Calu3 (cell line): ENCODE data around the gene TDRD12. TPM values are rescaled to one million over a fixed set of nuclear protein-coding genes. Genes with fewer than 3 reads are reported as not detected.

Experiments used
- BruUV-seq: library from RNA; stranded (reverse); fragments of 400-500 nt; replicated peaks from 2 replicates; lab custom pipeline; 2021; lab: Mats Ljungman, UMichigan
- CTCF ChIA-PET: fragments of 300-600 bp; sonication (Branson Sonifier 250); formaldehyde crosslinking; loops from one replicate; lab custom pipeline; 2022; ENCODE audit warnings: antibody characterized with exemption; lab: Charles Lee
- DNase-seq: peaks from one replicate; pipeline ENCODE4 v3.0.0; 2022
- H3K27ac Mint-ChIP-seq: one replicate; pipeline ENCODE4 v1.8.0; 2022; ENCODE audit warnings: mixed read lengths; ENCODE audit not compliant: unreplicated experiment
- H3K27me3 Mint-ChIP-seq: one replicate; pipeline ENCODE4 v1.8.0; 2022; ENCODE audit warnings: mixed read lengths; ENCODE audit not compliant: unreplicated experiment
- H3K36me3 Mint-ChIP-seq: one replicate; pipeline ENCODE4 v1.8.0; 2022; ENCODE audit warnings: mild to moderate bottlenecking, moderate library complexity, mixed read lengths; ENCODE audit not compliant: insufficient read depth, unreplicated experiment
- H3K4me1 Mint-ChIP-seq: one replicate; pipeline ENCODE4 v1.8.0; 2022; ENCODE audit warnings: mild to moderate bottlenecking, low read depth, mixed read lengths; ENCODE audit not compliant: unreplicated experiment
- H3K4me3 Mint-ChIP-seq: one replicate; pipeline ENCODE4 v1.8.0; 2022; ENCODE audit warnings: mild to moderate bottlenecking, low read depth, moderate library complexity, mixed read lengths; ENCODE audit not compliant: unreplicated experiment
- H3K9me3 Mint-ChIP-seq: one replicate; pipeline ENCODE4 v1.8.0; 2022; ENCODE audit warnings: low read depth, mixed read lengths; ENCODE audit not compliant: unreplicated experiment
- intact Hi-C: fragments of 100-400 bp; cut with micrococcal nuclease; formaldehyde crosslinking; loops from one replicate; pipeline ENCODE4 v1.10.0; 2022; ENCODE audit not compliant: unreplicated experiment
- total RNA-seq: library from RNA; stranded (reverse); gene quantifications from 2 replicates; pipeline ENCODE4 v1.2.3, GENCODE V29; 2022
- TF ChIP-seq, protein P1 (sequence below): fragments of 200-600 bp; IDR thresholded peaks from one replicate; pipeline ENCODE4 v1.8.0; 2022; ENCODE audit warnings: antibody characterized with exemption; ENCODE audit not compliant: unreplicated experiment

The TDRD12 gene
- total RNA-seq, 1 experiment from 2014 or later: 0.33 TPM

DNA sequence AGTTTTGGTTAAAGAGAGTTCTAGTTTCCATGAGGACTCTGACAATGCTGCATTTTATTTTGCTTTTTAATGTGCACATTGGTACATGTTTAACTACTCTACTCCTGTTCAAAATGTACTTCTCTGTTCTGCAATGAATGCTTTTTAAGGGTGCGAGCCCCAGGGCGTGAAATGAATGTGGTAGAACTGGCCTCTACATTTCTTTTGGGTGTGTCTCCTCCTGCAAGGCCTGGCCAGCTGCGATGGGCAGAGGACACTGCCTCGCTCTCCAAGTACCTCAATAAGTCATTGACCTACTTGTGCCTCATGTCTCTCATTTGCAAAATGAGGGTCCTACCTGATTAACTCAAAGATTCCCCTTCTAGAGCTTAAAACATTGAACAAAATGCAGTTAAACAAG, 37.2 kb upstream of the TDRD12 start:
- Mint-ChIP-seq H3K4me1 (peaks cover 8% of the 10 kb centered on the region), H3K9me3 (no peaks in the 10 kb centered on the region), H3K27me3 (peaks cover 8% of the 10 kb centered on the region), H3K27ac (no peak overlapping the region), H3K36me3 (no peaks in the 10 kb centered on the region), H3K4me3 (no peak overlapping the region)
- intact Hi-C loops: no loop called here
- TF ChIP-seq, protein P1, sequence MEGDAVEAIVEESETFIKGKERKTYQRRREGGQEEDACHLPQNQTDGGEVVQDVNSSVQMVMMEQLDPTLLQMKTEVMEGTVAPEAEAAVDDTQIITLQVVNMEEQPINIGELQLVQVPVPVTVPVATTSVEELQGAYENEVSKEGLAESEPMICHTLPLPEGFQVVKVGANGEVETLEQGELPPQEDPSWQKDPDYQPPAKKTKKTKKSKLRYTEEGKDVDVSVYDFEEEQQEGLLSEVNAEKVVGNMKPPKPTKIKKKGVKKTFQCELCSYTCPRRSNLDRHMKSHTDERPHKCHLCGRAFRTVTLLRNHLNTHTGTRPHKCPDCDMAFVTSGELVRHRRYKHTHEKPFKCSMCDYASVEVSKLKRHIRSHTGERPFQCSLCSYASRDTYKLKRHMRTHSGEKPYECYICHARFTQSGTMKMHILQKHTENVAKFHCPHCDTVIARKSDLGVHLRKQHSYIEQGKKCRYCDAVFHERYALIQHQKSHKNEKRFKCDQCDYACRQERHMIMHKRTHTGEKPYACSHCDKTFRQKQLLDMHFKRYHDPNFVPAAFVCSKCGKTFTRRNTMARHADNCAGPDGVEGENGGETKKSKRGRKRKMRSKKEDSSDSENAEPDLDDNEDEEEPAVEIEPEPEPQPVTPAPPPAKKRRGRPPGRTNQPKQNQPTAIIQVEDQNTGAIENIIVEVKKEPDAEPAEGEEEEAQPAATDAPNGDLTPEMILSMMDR: no peak
- BruUV-seq: no TSS peak
- DNase-seq: peak; percentile 41
- CTCF ChIA-PET: interaction anchor here (0.7 to 1.1 kb wide), 3 partner anchors 9 to 1759 kb away, joined by 4 to 5 read pairs (median 5); no protein-coding TSS in a partner anchor

GRCh38 chr19:32686847-32687475, 32.6 kb upstream of the TDRD12 start:
- TF ChIP-seq, protein P1: no peak
- DNase-seq: no peak
- Mint-ChIP-seq H3K27ac (no peak overlapping the region), H3K9me3 (no peaks in the 10 kb centered on the region), H3K4me1 (peaks cover 20% of the 10 kb centered on the region), H3K27me3 (no peaks in the 10 kb centered on the region), H3K36me3 (peaks cover 10% of the 10 kb centered on the region), H3K4me3 (no peak overlapping the region)
- BruUV-seq: no TSS peak
- intact Hi-C loops: no loop called here
- CTCF ChIA-PET: no interaction called here

- BruUV-seq: no TSS peak
- no peak for DNase-seq
- H3K9me3 Mint-ChIP-seq: no peaks in the 10 kb centered on the region
- H3K4me1 Mint-ChIP-seq: peaks cover 13% of the 10 kb centered on the region
- CTCF ChIA-PET: no interaction called here
- no peak overlapping the region for H3K4me3 Mint-ChIP-seq
- TF ChIP-seq, protein P1: no peak
- no peaks in the 10 kb centered on the region for H3K27me3 Mint-ChIP-seq
- H3K27ac Mint-ChIP-seq: no peak overlapping the region
- H3K36me3 Mint-ChIP-seq: peaks cover 17% of the 10 kb centered on the region
- intact Hi-C loops: no loop called here
Measured at GRCh38 chr19:32687681-32688080, 31.9 kb upstream of the TDRD12 start.

GRCh38 chr19:32688311-32688710, 31.3 kb upstream of the TDRD12 start:
- Mint-ChIP-seq H3K4me1 (peaks cover 19% of the 10 kb centered on the region), H3K9me3 (no peaks in the 10 kb centered on the region), H3K36me3 (peaks cover 23% of the 10 kb centered on the region), H3K27ac (no peak overlapping the region), H3K4me3 (no peak overlapping the region), H3K27me3 (no peaks in the 10 kb centered on the region)
- BruUV-seq: no TSS peak
- intact Hi-C loops: no loop called here
- DNase-seq: no peak
- TF ChIP-seq, protein P1: no peak
- CTCF ChIA-PET: no interaction called here
